ENCODE data around the gene F10.

GRCh38 chr13:113096052-113096744 lies 26.4 kb upstream of the F10 start:
- TF ChIP-seq CTCF (IDR thresholded peaks at IDR 0.05) (no peak), POLR2AphosphoS5 (IDR thresholded peaks at IDR 0.05) (no peak)

All from prostate gland (tissue), 2 donors.